Coronary artery (tissue), 2 donors: Measurements from ENCODE around the gene WDR7.

Experiments used
- DNase-seq: peaks from one replicate; pipeline ENCODE4 v3.0.0-alpha.2; 2017; ENCODE audit warnings: low spot score
- H3K27ac ChIP-seq, 2 donors: fragments of 200-600 bp; sonication (generic); one replicate each; pipeline ENCODE4 v1.5.1; 2016 to 2019
- H3K4me3 ChIP-seq: fragments of 200-600 bp; sonication (generic); 2 replicates; pipeline ENCODE4 v1.5.1; 2016; ENCODE audit warnings: mild to moderate bottlenecking, moderate library complexity
- TF ChIP-seq, protein P1 (sequence below): fragments of 200-600 bp; sonication (generic); IDR thresholded peaks from one replicate; pipeline ENCODE4 v1.5.1; 2019; ENCODE audit warnings: antibody characterized with exemption

The WDR7 gene

DNA sequence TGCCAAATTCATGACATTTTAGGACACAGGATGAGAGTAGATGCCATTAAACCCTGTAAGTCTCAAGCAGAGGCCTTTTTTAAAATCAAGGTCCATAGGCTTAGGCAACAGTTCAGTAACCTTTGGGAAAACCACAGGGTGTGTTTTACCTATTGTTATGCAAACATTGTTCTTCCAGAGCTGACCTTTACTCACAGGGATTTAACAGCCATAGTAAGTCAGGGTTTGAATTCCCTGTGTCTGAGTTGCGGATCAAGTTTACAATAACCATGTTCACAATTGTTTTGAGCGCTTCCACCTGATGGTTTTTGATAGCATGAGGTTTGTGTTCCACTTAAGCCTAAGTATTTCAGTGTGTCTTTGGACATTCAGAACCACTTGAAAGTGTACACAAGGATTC is 335.7 kb downstream of the WDR7 start:
- TF ChIP-seq, protein P1, sequence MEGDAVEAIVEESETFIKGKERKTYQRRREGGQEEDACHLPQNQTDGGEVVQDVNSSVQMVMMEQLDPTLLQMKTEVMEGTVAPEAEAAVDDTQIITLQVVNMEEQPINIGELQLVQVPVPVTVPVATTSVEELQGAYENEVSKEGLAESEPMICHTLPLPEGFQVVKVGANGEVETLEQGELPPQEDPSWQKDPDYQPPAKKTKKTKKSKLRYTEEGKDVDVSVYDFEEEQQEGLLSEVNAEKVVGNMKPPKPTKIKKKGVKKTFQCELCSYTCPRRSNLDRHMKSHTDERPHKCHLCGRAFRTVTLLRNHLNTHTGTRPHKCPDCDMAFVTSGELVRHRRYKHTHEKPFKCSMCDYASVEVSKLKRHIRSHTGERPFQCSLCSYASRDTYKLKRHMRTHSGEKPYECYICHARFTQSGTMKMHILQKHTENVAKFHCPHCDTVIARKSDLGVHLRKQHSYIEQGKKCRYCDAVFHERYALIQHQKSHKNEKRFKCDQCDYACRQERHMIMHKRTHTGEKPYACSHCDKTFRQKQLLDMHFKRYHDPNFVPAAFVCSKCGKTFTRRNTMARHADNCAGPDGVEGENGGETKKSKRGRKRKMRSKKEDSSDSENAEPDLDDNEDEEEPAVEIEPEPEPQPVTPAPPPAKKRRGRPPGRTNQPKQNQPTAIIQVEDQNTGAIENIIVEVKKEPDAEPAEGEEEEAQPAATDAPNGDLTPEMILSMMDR = no peak
- no peak overlapping the region for H3K4me3 ChIP-seq
- DNase-seq = no peak

DNA sequence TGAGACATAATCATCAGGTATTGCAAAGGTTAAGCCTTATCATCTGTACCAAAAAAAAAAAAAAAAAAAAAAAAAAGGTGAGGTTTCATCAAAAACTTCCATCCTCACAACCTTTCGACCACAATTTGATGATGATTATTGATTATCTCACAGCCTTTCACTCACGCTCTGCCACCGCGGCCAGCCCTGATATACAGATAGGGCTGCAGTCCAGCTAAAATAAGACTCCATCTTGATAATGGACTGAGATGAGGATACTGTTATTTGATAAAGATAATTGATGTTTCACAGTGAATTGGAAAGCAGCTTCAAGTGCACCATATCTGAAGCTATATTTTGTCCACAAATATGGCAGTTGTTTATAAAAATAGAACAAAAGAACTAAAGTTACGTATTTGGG is 336.1 kb downstream of the WDR7 start:
- no peak overlapping the region for H3K27ac ChIP-seq
- TF ChIP-seq, protein P1 = no peak
- no peak for DNase-seq
- no peak overlapping the region for H3K4me3 ChIP-seq

More for the DNA sequence above, 335.7 kb downstream of the WDR7 start:
- H3K27ac ChIP-seq = no peak overlapping the region

DNA sequence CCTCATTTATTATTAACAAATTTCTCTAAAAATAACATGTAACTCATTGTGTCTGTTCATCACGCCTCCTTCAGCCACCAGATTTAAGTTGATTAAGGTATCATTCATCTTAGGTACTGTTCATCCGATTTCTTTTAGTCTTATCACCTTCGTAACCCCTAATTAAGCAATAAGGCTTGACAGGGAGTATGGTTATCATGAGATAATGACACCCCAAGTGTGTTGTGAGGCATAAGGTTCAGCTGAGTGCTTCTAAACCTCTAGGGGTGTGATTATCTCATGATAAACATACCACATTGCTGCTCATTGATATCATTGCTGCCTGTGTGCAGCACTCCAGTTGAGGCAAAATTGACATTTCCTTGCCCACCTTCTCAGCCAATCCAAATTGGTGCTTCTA is 336.9 kb downstream of the WDR7 start:
- DNase-seq = no peak
- TF ChIP-seq, protein P1 = no peak
- H3K27ac ChIP-seq = no peak overlapping the region

DNA sequence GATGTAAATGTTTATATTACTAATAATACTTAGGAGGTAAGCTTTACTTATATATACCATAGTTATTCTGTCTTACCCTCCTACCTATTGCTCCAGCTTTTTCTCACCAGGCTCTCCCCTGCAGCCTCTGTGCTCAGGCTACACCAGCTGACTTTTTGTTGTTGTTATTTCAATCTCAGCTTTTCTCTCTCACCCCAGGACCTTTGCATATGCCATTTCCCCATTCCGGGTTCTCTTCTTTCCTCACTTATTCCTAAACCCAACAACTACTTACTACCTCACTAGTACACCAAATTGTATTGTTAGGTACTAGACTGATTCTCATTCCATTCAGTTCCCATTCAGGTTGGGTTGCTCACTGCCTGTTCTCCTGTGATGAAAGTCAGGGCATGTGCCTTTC is 339.5 kb downstream of the WDR7 start:
- H3K27ac ChIP-seq = no peak overlapping the region
- no peak overlapping the region for H3K4me3 ChIP-seq
- DNase-seq = no peak
- TF ChIP-seq, protein P1 = no peak

More for the DNA sequence above, 336.9 kb downstream of the WDR7 start:
- H3K4me3 ChIP-seq = no peak overlapping the region

DNA sequence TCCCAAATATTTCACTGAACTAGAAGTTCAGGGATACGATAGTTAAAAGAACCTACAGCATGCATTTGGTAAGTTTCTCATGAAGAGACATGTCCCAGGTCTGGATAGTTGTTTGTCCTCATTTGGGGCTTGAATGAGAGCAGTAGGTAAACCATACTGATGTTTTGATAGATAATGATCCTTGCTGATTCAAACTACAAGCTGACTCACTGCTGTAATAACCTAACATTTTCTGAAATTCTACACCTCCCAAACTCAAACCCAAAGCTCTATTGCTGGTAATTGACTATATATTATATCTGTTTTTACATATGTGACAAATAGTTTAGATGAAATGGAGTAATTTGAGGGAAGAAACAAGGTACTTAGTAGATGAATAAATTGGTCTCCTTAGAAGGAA is 341.6 kb downstream of the WDR7 start:
- H3K27ac ChIP-seq = no peak overlapping the region
- TF ChIP-seq, protein P1 = no peak
- H3K4me3 ChIP-seq = no peak overlapping the region
- DNase-seq = no peak

DNA sequence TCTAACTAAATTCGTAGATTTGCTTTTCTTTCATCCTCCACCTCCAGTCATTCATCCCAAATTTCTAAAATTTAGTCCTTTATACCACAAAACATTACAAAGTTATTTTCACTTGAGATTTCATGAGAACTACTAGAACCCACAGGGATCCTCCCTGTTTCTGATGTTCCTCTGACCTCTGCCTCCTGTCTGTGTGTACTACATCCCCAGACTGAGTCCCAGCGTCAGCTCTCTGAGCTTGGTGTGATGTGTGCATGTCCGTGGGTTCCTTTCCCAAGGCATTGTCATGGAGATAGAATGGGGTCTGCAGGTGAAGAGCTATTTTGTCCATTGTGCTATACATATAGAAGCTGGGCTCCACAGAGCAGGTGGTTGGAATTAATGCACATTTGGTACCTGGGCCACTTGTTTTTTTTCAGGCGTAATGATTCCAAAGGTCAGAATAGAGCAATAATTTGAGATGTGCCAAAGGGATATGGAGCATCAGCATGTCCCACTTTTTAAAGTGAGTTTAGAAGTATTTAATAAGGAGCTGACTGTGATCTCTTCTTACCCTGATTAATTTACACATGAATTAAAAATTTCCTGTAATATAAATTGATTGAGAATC is 344.5 kb downstream of the WDR7 start:
- no peak for DNase-seq
- H3K27ac ChIP-seq = no peak overlapping the region
- TF ChIP-seq, protein P1 = no peak
- H3K4me3 ChIP-seq = no peak overlapping the region

DNA sequence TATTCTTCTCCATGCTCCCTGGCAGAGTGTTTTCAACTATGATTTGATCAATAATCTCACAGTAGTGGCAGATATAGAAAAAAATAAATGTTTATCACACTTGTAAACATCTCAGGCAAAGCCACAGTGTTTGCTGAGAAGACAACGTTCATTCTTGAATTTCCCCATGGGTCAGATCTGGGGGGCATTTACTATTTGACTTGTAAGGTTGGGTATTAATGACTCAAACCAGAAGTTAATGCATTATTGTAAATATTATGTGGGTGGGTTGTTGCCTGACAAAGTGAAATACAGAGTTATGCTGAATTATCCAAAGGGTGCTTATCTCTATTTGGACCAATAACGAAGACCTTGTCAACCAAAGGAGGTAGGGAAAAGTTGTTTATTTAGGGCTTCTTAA is 346.0 kb downstream of the WDR7 start:
- DNase-seq = no peak
- no peak overlapping the region for H3K27ac ChIP-seq
- no peak overlapping the region for H3K4me3 ChIP-seq
- TF ChIP-seq, protein P1 = no peak
